RPMI7951 (cell line): ENCODE measurements around the gene HOXA10. TPM values are rescaled to one million over a fixed set of nuclear protein-coding genes. Genes with fewer than 3 reads are reported as not detected.

Experiments
- DNase-seq: peaks from one replicate; pipeline ENCODE4 v3.0.0-alpha.2; 2012; ENCODE audit warnings: low read depth
- total RNA-seq: library from RNA; depleted of rRNA; stranded (reverse); fragments of >200 nt; shearing (Covaris generic); gene quantifications from 2 replicates; pipeline ENCODE4 v1.2.3, GENCODE V29; 2014

The HOXA10 gene
- total RNA-seq, 1 experiment from 2014 or later = 18.7 TPM

GRCh38 chr7:27191833-27192545 lies 17.9 kb upstream of the HOXA10 start:
- no peak for DNase-seq

- DNase-seq = no peak
These were observed 17.1 kb upstream of the HOXA10 start for GRCh38 chr7:27191161-27191731.

GRCh38 chr7:27189997-27190748 lies 16.1 kb upstream of the HOXA10 start:
- no peak for DNase-seq

GRCh38 chr7:27189295-27189996 lies 15.3 kb upstream of the HOXA10 start:
- no peak for DNase-seq

- no peak for DNase-seq
These were observed 14.5 kb upstream of the HOXA10 start for GRCh38 chr7:27188386-27189294.

- DNase-seq = peak; percentile 28
These were observed 13.6 kb upstream of the HOXA10 start for GRCh38 chr7:27187475-27188385.

GRCh38 chr7:27186668-27187474 lies 12.8 kb upstream of the HOXA10 start:
- peak; percentile 34 for DNase-seq

GRCh38 chr7:27185854-27186667 lies 11.9 kb upstream of the HOXA10 start:
- no peak for DNase-seq

- no peak for DNase-seq
These were observed 11.1 kb upstream of the HOXA10 start, which contains the start of gene HOXA11 for GRCh38 chr7:27185013-27185853. TSS of gene HOXA11 (minus strand) at chr7:27185232. CDS start at chr7:27185144, 88 bp downstream.

GRCh38 chr7:27184337-27185012 lies 10.4 kb upstream of the HOXA10 start:
- peak; percentile 67 for DNase-seq

GRCh38 chr7:27183682-27184336 lies 9.7 kb upstream of the HOXA10 start:
- DNase-seq = peak; percentile 59

- DNase-seq = no peak
These were observed 9.0 kb upstream of the HOXA10 start for GRCh38 chr7:27182861-27183681.

GRCh38 chr7:27182285-27182841 lies 8.2 kb upstream of the HOXA10 start:
- DNase-seq = no peak

- DNase-seq = no peak
These were observed 7.7 kb upstream of the HOXA10 start for GRCh38 chr7:27181795-27182275.
